K562 (cell line): ENCODE results near the gene SEC14L1. TPM values are rescaled to one million over a fixed set of nuclear protein-coding genes. Genes with fewer than 3 reads are reported as not detected.

Source experiments
- ATAC-seq: fragments of 200-7000 bp; cut with Tn5 transposase; 3 replicates; pipeline ENCODE4 v1.9.1; 2020; ENCODE audit warnings: moderate library complexity
- BruUV-seq: library from RNA; stranded (reverse); fragments of 400-500 nt; replicated peaks from 2 replicates; lab custom pipeline; 2021; lab: Mats Ljungman, UMichigan
- CTCF ChIA-PET: fragments of 300-600 bp; formaldehyde crosslinking; extraction: SDS; loops from one replicate; lab custom pipeline; 2021; ENCODE audit warnings: low intra/inter-chr PET ratio; lab: Yijun Ruan, JAX
- POLR2A ChIA-PET: fragments of 300-600, 350-650 bp; sonication (Branson Sonifier 250); formaldehyde crosslinking; extraction: SDS; loops from one replicate; lab custom pipeline; 2021; ENCODE audit warnings: antibody characterized with exemption, inconsistent platforms; lab: Yijun Ruan, JAX
- DNase-seq, 4 experiments: peaks; one replicate each; pipeline versions ENCODE4 v3.0.0 to v3.0.0-alpha.2; 2011 to 2018; ENCODE audit warnings: low spot score in 3 of 4, mixed read lengths in 3 of 4; ENCODE audit errors: extremely low read depth in 1 of 4
- FAIRE-seq: peaks from 2 replicates; lab custom pipeline; 2011; peaks lifted over from hg19 to GRCh38; lab: Jason Lieb, UNC
- H2AFZ ChIP-seq: 2 replicates; pipeline ENCODE4 v1.6.0; 2011; ENCODE audit warnings: low read depth, low read length, control low read depth, inconsistent platforms
- H3K27ac ChIP-seq: fragments of 200-600 bp; 3 replicates; pipeline ENCODE4 v1.8.0; 2011; ENCODE audit warnings: low read depth, mild to moderate bottlenecking, control low read depth, inconsistent platforms, low read length, moderate library complexity, mixed read lengths; ENCODE audit errors: extremely low read depth
- H3K27me3 ChIP-seq, 2 experiments: fragments of 300-600 bp in 1 of 2; 2 replicates in 1 of 2; 3 replicates in 1 of 2; pipeline versions ENCODE4 v1.6.0 to v1.8.0; 2011; ENCODE audit warnings: inconsistent platforms in 2 of 2, low read length in 2 of 2, mild to moderate bottlenecking in 1 of 2, mixed read lengths in 1 of 2, moderate library complexity in 1 of 2; ENCODE audit not compliant: control insufficient read depth in 2 of 2, insufficient read depth in 2 of 2
- H3K36me3 ChIP-seq: fragments of 300-600 bp; 3 replicates; pipeline ENCODE4 v1.8.0; 2011; ENCODE audit warnings: mild to moderate bottlenecking, low read length, inconsistent platforms; ENCODE audit not compliant: control insufficient read depth, insufficient read depth
- H3K4me1 ChIP-seq, 2 experiments: fragments of 200-600 bp in 1 of 2; replicated peaks in 1 of 2; 2 replicates in 1 of 2; 3 replicates in 1 of 2; pipeline versions ENCODE4 v1.5.1 to v1.8.0; 2011; ENCODE audit warnings: inconsistent platforms in 2 of 2, low read length in 2 of 2, mild to moderate bottlenecking in 1 of 2, mixed read lengths in 1 of 2, moderate library complexity in 1 of 2; ENCODE audit not compliant: control insufficient read depth in 2 of 2, insufficient read depth in 2 of 2
- H3K4me2 ChIP-seq: 2 replicates; pipeline ENCODE4 v1.6.1; 2011; ENCODE audit warnings: low read length, control low read depth, inconsistent platforms, mixed read lengths; ENCODE audit not compliant: insufficient read depth
- H3K4me3 ChIP-seq: fragments of 200-600 bp; sonication (generic), shearing (Covaris generic); 2 replicates; pipeline ENCODE4 v1.5.1; 2016; ENCODE audit warnings: control low read depth, inconsistent platforms
- H3K79me2 ChIP-seq: fragments of 200-600 bp; 3 replicates; pipeline ENCODE4 v1.8.0; 2011; ENCODE audit warnings: low read length, inconsistent platforms; ENCODE audit not compliant: control insufficient read depth, insufficient read depth
- H3K9ac ChIP-seq, 2 experiments: 2 replicates each; pipeline versions ENCODE4 v1.6.0 to v1.6.1; 2011; ENCODE audit warnings: low read depth in 2 of 2, low read length in 2 of 2, control low read depth in 1 of 2, inconsistent platforms in 1 of 2, mild to moderate bottlenecking in 1 of 2, mixed read lengths in 1 of 2; ENCODE audit not compliant: insufficient read depth in 1 of 2
- H3K9me1 ChIP-seq: one replicate; pipeline ENCODE4 v1.6.0; 2011; ENCODE audit warnings: inconsistent platforms, mild to moderate bottlenecking, low read length, moderate library complexity; ENCODE audit not compliant: control insufficient read depth, insufficient read depth
- H3K9me3 ChIP-seq: replicated peaks from 2 replicates; pipeline ENCODE4 v1.5.1; 2011; ENCODE audit warnings: low read depth, low read length, inconsistent platforms; ENCODE audit not compliant: control insufficient read depth, insufficient read depth
- H4K20me1 ChIP-seq: replicated peaks from 2 replicates; pipeline ENCODE4 v1.6.1; 2011; ENCODE audit warnings: low read length, inconsistent platforms, mixed read lengths; ENCODE audit not compliant: control insufficient read depth, insufficient read depth
- BRCA1 ChIP-seq, 2 experiments: fragments of 450-650 bp in 1 of 2; sonication (generic) in 1 of 2; formaldehyde crosslinking in 1 of 2; IDR thresholded peaks; 2 replicates each; pipeline versions ENCODE4 v1.5.0 to v1.6.1; 2017 to 2020; ENCODE audit warnings: mild to moderate bottlenecking in 1 of 2, missing genetic modification reagents in 1 of 2
- GATAD2B ChIP-seq: fragments of 450-650 bp; IDR thresholded peaks from 2 replicates; pipeline ENCODE4 v1.6.1; 2017; ENCODE audit warnings: mild to moderate bottlenecking, borderline replicate concordance
- JUN ChIP-seq, 2 experiments: sonication (generic) in 1 of 2; formaldehyde crosslinking in 1 of 2; IDR thresholded peaks; 2 replicates each; pipeline versions ENCODE4 v1.6.1 to v1.8.0; 2012 to 2022; ENCODE audit warnings: borderline replicate concordance in 2 of 2, mild to moderate bottlenecking in 2 of 2, improper control_type of control experiment in 1 of 2, low read depth in 1 of 2, low read length in 1 of 2, missing genetic modification reagents in 1 of 2
- MAFK ChIP-seq: IDR thresholded peaks from 2 replicates; pipeline ENCODE4 v1.6.1; 2011; ENCODE audit warnings: low read length, improper control_type of control experiment
- SAFB ChIP-seq: fragments of 200-400 bp; formaldehyde crosslinking; IDR thresholded peaks from 2 replicates; pipeline ENCODE4 v1.6.1; 2017; ENCODE audit warnings: low read depth, low read length, borderline replicate concordance
- ZNF696 ChIP-seq: fragments of 250-450 bp; sonication (Bioruptor Pico); conservative IDR thresholded peaks from 2 replicates; pipeline ENCODE4 v1.4.0; 2020; ENCODE audit warnings: mild to moderate bottlenecking, moderate library complexity
- WGBS: fragments of 100-300 bp; shearing (Covaris generic); methylation state at CpG from one replicate; pipeline ENCODE4 v1.1.6; 2016; ENCODE audit warnings: low coverage, mixed read lengths; ENCODE audit not compliant: insufficient coverage; ENCODE audit errors: missing lambda C conversion rate; 5-methylcytosine and 5-hydroxymethylcytosine counted together
- in situ Hi-C: fragments of 300-500 bp; cut with MboI; formaldehyde crosslinking; loops from 4 replicates; pipeline ENCODE4 v1.15.0; 2018; ENCODE audit warnings: inconsistent platforms, mixed read lengths
- intact Hi-C: fragments of 100-400 bp; cut with micrococcal nuclease; formaldehyde crosslinking; loops from 2 replicates; pipeline ENCODE4 v1.14.2; 2022
- polyA plus RNA-seq, 8 experiments: library from polyadenylated mRNA; depleted of rRNA in 4 of 8; stranded (reverse) in 5 of 8; unstranded in 3 of 8; fragments of >200 nt; fragmentation: Nextera tagmentation in 2 of 8; fragmentation: Illumina TruSeq in 1 of 8; extraction: Ambion mirVana in 2 of 8; extraction: Trizol in 1 of 8; gene quantifications; 2 replicates each; pipeline versions ENCODE4 v1.2.1 to v1.2.3, GENCODE V29; 2011 to 2014; ENCODE audit warnings: inconsistent platforms in 1 of 8, missing spikeins in 1 of 8
- total RNA-seq, 7 experiments: library from RNA; depleted of rRNA in 6 of 7; stranded (reverse); fragments of >200 nt in 6 of 7; fragmentation: Illumina TruSeq in 2 of 7; extraction: Trizol in 2 of 7; gene quantifications; 2 replicates each; pipeline versions ENCODE4 v1.2.1 to v1.2.3, GENCODE V29; 2011 to 2021; ENCODE audit warnings: low replicate concordance in 1 of 7
- TF ChIP-seq, protein P1 (sequence below): fragments of 450-650 bp; IDR thresholded peaks from 2 replicates; pipeline ENCODE4 v1.6.1; 2016; ENCODE audit warnings: mild to moderate bottlenecking, moderate library complexity
- TF ChIP-seq, protein P2 (sequence below), 3 experiments: fragments of 200-800 bp in 1 of 3; sonication (Bioruptor generic) in 1 of 3; sonication (generic) in 1 of 3; formaldehyde crosslinking in 1 of 3; IDR thresholded peaks; 2 replicates each; pipeline versions ENCODE4 v1.6.1 to v1.8.0; 2016 to 2022; ENCODE audit warnings: mild to moderate bottlenecking in 2 of 3, missing compliant biosample characterization in 2 of 3, missing genetic modification characterization in 2 of 3, missing genetic modification reagents in 1 of 3

SEC14L1 gene
- total and polyA plus RNA-seq, 9 of the 15 experiments (the other 6 are each of a cell fraction or from before 2014, with no cell fraction given): 3.1 to 39.7 (median 15.2) TPM

GRCh38 chr17:77147357-77147801 is 6.6 kb downstream of the SEC14L1 start:
- Histone ChIP-seq H3K9ac (no peak overlapping the region), H3K4me2 (no peak overlapping the region), H3K9me1 (no peaks in the 10 kb centered on the region), H3K4me3 (no peak overlapping the region), H3K27ac (no peak overlapping the region), H2AFZ (no peak overlapping the region), H3K36me3 (peaks cover 67% of the 10 kb centered on the region; the same call in 2 of the 3 replicates), H3K9me3 (no peaks in the 10 kb centered on the region), H3K79me2 (peaks cover 36% of the 10 kb centered on the region), H3K27me3 (no peaks in the 10 kb centered on the region), H3K4me1 (peaks cover 0 to 10% of the 10 kb centered on the region in 2 experiments; a peak in 2 of 5 replicates), H4K20me1 (no peaks in the 10 kb centered on the region)
- POLR2A ChIA-PET: interaction anchor here (0.7 kb wide), 1 partner anchor 77 kb away, joined by 3 read pairs; no protein-coding TSS in a partner anchor
- BruUV-seq: no TSS peak
- ATAC-seq: no peak
- CTCF ChIA-PET: no interaction called here
- DNase-seq: no peak
- intact Hi-C loops (no loop called here), in situ Hi-C loops (no loop called here)
- no peak for FAIRE-seq
- TF ChIP-seq MAFK (no peak), BRCA1 (IDR thresholded peaks at IDR 0.05) (no peak), BRCA1 (CRISPR knock-in tag; IDR thresholded peaks at IDR 0.05) (no peak), ZNF696 (CRISPR knock-in tag) (no peak), SAFB (no peak), JUN (IDR thresholded peaks at IDR 0.05; ENCODE audit: borderline replicate concordance, low read depth, low read length) (no peak), JUN (CRISPR knock-in tag; IDR thresholded peaks at IDR 0.05; ENCODE audit: borderline replicate concordance) (no peak), GATAD2B (no peak)
- TF ChIP-seq, protein P1, sequence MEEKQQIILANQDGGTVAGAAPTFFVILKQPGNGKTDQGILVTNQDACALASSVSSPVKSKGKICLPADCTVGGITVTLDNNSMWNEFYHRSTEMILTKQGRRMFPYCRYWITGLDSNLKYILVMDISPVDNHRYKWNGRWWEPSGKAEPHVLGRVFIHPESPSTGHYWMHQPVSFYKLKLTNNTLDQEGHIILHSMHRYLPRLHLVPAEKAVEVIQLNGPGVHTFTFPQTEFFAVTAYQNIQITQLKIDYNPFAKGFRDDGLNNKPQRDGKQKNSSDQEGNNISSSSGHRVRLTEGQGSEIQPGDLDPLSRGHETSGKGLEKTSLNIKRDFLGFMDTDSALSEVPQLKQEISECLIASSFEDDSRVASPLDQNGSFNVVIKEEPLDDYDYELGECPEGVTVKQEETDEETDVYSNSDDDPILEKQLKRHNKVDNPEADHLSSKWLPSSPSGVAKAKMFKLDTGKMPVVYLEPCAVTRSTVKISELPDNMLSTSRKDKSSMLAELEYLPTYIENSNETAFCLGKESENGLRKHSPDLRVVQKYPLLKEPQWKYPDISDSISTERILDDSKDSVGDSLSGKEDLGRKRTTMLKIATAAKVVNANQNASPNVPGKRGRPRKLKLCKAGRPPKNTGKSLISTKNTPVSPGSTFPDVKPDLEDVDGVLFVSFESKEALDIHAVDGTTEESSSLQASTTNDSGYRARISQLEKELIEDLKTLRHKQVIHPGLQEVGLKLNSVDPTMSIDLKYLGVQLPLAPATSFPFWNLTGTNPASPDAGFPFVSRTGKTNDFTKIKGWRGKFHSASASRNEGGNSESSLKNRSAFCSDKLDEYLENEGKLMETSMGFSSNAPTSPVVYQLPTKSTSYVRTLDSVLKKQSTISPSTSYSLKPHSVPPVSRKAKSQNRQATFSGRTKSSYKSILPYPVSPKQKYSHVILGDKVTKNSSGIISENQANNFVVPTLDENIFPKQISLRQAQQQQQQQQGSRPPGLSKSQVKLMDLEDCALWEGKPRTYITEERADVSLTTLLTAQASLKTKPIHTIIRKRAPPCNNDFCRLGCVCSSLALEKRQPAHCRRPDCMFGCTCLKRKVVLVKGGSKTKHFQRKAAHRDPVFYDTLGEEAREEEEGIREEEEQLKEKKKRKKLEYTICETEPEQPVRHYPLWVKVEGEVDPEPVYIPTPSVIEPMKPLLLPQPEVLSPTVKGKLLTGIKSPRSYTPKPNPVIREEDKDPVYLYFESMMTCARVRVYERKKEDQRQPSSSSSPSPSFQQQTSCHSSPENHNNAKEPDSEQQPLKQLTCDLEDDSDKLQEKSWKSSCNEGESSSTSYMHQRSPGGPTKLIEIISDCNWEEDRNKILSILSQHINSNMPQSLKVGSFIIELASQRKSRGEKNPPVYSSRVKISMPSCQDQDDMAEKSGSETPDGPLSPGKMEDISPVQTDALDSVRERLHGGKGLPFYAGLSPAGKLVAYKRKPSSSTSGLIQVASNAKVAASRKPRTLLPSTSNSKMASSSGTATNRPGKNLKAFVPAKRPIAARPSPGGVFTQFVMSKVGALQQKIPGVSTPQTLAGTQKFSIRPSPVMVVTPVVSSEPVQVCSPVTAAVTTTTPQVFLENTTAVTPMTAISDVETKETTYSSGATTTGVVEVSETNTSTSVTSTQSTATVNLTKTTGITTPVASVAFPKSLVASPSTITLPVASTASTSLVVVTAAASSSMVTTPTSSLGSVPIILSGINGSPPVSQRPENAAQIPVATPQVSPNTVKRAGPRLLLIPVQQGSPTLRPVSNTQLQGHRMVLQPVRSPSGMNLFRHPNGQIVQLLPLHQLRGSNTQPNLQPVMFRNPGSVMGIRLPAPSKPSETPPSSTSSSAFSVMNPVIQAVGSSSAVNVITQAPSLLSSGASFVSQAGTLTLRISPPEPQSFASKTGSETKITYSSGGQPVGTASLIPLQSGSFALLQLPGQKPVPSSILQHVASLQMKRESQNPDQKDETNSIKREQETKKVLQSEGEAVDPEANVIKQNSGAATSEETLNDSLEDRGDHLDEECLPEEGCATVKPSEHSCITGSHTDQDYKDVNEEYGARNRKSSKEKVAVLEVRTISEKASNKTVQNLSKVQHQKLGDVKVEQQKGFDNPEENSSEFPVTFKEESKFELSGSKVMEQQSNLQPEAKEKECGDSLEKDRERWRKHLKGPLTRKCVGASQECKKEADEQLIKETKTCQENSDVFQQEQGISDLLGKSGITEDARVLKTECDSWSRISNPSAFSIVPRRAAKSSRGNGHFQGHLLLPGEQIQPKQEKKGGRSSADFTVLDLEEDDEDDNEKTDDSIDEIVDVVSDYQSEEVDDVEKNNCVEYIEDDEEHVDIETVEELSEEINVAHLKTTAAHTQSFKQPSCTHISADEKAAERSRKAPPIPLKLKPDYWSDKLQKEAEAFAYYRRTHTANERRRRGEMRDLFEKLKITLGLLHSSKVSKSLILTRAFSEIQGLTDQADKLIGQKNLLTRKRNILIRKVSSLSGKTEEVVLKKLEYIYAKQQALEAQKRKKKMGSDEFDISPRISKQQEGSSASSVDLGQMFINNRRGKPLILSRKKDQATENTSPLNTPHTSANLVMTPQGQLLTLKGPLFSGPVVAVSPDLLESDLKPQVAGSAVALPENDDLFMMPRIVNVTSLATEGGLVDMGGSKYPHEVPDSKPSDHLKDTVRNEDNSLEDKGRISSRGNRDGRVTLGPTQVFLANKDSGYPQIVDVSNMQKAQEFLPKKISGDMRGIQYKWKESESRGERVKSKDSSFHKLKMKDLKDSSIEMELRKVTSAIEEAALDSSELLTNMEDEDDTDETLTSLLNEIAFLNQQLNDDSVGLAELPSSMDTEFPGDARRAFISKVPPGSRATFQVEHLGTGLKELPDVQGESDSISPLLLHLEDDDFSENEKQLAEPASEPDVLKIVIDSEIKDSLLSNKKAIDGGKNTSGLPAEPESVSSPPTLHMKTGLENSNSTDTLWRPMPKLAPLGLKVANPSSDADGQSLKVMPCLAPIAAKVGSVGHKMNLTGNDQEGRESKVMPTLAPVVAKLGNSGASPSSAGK: no peak
- TF ChIP-seq, protein P2, sequence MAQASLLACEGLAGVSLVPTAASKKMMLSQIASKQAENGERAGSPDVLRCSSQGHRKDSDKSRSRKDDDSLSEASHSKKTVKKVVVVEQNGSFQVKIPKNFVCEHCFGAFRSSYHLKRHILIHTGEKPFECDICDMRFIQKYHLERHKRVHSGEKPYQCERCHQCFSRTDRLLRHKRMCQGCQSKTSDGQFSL (CRISPR knock-in tag; IDR thresholded peaks at IDR 0.05): no peak
- TF ChIP-seq, protein P2 (tag; IDR thresholded peaks at IDR 0.05): no peak
- TF ChIP-seq, all 486 proteins: peak for 0
- WGBS: 76% methylated on average over 8 of the region's 8 CpGs
